Body of pancreas (tissue), 4 donors: Measurements from ENCODE around the gene MET. TPM values are rescaled to one million over a fixed set of nuclear protein-coding genes. Genes with fewer than 3 reads are reported as not detected.

Experiments used
- ATAC-seq: fragments of 150-250 bp; one replicate; pipeline ENCODE4 v1.9.1; 2016
- DNase-seq, 4 donors: peaks; one replicate each; pipeline ENCODE4 v3.0.0-alpha.2; 2019
- H3K27ac ChIP-seq, 4 donors: fragments of 200-600 bp; sonication (generic); 1 replicate in 3 of 4; 2 replicates in 1 of 4; pipeline versions ENCODE4 v1.5.1 to v1.6.1; 2016 to 2019; ENCODE audit warnings: mild to moderate bottlenecking in 1 of 4, mixed read lengths in 1 of 4, moderate library complexity in 1 of 4
- H3K27me3 ChIP-seq, 2 donors: fragments of 200-600 bp; sonication (generic); one replicate each; pipeline ENCODE4 v1.6.0; 2016; ENCODE audit warnings: mild to moderate bottlenecking in 1 of 2
- H3K36me3 ChIP-seq, 2 donors: fragments of 200-600 bp; sonication (generic); replicated peaks in 1 of 2; 2 replicates each; pipeline ENCODE4 v1.5.1; 2016; ENCODE audit warnings: low read depth in 2 of 2; ENCODE audit not compliant: insufficient read depth in 1 of 2
- H3K4me1 ChIP-seq: fragments of 200-600 bp; sonication (generic); one replicate; pipeline ENCODE4 v1.6.0; 2016
- H3K4me3 ChIP-seq, 2 donors: fragments of 200-600 bp; sonication (generic); 1 replicate in 1 of 2; 2 replicates in 1 of 2; pipeline ENCODE4 v1.5.1; 2016 to 2019
- H3K9me3 ChIP-seq, 3 donors: fragments of 200-600 bp; sonication (generic); 1 replicate in 2 of 3; 2 replicates in 1 of 3; pipeline ENCODE4 v1.5.1; 2016
- POLR2A ChIP-seq, 3 donors: fragments of 450-650 bp; IDR thresholded peaks; one replicate each; pipeline ENCODE4 v1.6.1; 2016; ENCODE audit warnings: antibody characterized with exemption in 3 of 3, mild to moderate bottlenecking in 2 of 3
- WGBS, 2 donors: methylation state at CpG; one replicate each; pipeline ENCODE4 v1.1.5; 2017; 5-methylcytosine and 5-hydroxymethylcytosine counted together
- intact Hi-C: fragments of 100-400 bp; cut with DNase I; formaldehyde crosslinking; loops from one replicate; pipeline ENCODE4 v1.15.1; 2023
- total RNA-seq, 2 donors: library from RNA; depleted of rRNA; stranded (reverse); fragments of >200 nt; gene quantifications; one replicate each; pipeline ENCODE4 v1.1.0, GENCODE V29; 2016
- TF ChIP-seq, protein P1 (sequence below), 7 experiments: fragments of 450-650 bp in 4 of 7; fragments of 200-600 bp in 3 of 7; sonication (generic) in 3 of 7; IDR thresholded peaks; one replicate each; pipeline ENCODE4 v1.5.1; 2016 to 2019; ENCODE audit warnings: antibody characterized with exemption in 7 of 7

MET gene
- total RNA-seq, 2 donors from 2014 or later = 21.3 to 23.7 TPM

DNA sequence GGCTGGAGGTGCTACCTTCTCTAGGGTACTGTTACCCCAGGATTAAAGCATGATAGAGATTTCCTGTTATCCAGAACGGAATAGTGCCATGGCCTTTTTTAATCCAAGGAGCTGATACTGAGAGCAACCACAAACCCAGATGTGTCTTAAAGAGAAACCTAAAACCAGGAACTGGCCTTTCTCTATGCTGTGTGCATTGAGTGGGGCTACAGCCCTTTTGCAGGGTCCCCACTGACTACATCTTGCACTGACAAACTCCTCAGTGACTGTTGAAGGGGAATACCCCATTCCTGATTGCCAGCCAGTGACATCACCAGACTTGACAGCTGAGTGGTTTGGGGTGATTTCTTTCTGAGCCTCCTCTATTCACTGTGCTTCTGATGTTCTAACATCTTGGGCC, 108.5 kb downstream of the MET start:
- DNase-seq (no peak), ATAC-seq (peak; percentile 29)
- Histone ChIP-seq H3K36me3 (no peaks in the 10 kb centered on the region), H3K9me3 (no peaks in the 10 kb centered on the region), H3K4me3 (no peak overlapping the region), H3K27ac (peak overlapping the region; percentile 56 to 77 (median 66)), H3K4me1 (peaks cover 58% of the 10 kb centered on the region), H3K27me3 (no peaks in the 10 kb centered on the region)
- intact Hi-C loops = loop anchor here (10.0 kb wide), 1 partner anchor 106 kb away; the partner anchor contains the start of gene MET
- TF ChIP-seq, protein P1, sequence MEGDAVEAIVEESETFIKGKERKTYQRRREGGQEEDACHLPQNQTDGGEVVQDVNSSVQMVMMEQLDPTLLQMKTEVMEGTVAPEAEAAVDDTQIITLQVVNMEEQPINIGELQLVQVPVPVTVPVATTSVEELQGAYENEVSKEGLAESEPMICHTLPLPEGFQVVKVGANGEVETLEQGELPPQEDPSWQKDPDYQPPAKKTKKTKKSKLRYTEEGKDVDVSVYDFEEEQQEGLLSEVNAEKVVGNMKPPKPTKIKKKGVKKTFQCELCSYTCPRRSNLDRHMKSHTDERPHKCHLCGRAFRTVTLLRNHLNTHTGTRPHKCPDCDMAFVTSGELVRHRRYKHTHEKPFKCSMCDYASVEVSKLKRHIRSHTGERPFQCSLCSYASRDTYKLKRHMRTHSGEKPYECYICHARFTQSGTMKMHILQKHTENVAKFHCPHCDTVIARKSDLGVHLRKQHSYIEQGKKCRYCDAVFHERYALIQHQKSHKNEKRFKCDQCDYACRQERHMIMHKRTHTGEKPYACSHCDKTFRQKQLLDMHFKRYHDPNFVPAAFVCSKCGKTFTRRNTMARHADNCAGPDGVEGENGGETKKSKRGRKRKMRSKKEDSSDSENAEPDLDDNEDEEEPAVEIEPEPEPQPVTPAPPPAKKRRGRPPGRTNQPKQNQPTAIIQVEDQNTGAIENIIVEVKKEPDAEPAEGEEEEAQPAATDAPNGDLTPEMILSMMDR (IDR thresholded peaks at IDR 0.05) = no peak
- TF ChIP-seq POLR2A (IDR thresholded peaks at IDR 0.05) = no peak
- WGBS, 2 donors = 0 to 21% methylated on average over 1 of the region's 1 CpG

DNA sequence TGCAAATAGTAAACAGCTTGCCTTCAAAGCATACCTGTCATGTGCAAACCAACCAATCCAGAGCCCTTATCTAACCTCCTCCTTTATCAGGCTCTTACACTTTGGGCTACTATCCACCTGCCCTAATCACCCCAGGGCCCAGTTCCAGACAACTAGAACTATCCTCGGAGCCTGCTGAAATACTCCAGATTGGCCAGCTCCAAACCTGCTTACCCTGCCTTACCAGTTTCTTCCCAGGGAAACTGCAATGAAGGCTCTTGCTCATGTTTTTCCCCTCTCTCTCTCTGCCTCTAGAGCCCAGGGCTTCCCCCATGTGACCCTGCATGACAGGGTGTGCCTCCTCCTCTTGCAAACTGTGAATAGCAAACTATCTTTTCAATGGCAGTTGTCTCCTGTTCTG, 109.0 kb downstream of the MET start:
- Histone ChIP-seq H3K4me3 (no peak overlapping the region), H3K4me1 (peaks cover 56% of the 10 kb centered on the region), H3K9me3 (no peaks in the 10 kb centered on the region), H3K27ac (peak overlapping the region; percentile 56 to 77 (median 66)), H3K36me3 (no peaks in the 10 kb centered on the region), H3K27me3 (no peaks in the 10 kb centered on the region)
- intact Hi-C loops = loop anchor here (10.0 kb wide), 1 partner anchor 106 kb away; the partner anchor contains the start of gene MET
- WGBS, 2 donors = 9 to 14% methylated on average over 1 of the region's 1 CpG
- TF ChIP-seq, protein P1 (IDR thresholded peaks at IDR 0.05) = no peak
- TF ChIP-seq POLR2A (IDR thresholded peaks at IDR 0.05) = no peak
- peak; percentile 75 to 86 (median 86) for DNase-seq
- ATAC-seq = peak; percentile 92

DNA sequence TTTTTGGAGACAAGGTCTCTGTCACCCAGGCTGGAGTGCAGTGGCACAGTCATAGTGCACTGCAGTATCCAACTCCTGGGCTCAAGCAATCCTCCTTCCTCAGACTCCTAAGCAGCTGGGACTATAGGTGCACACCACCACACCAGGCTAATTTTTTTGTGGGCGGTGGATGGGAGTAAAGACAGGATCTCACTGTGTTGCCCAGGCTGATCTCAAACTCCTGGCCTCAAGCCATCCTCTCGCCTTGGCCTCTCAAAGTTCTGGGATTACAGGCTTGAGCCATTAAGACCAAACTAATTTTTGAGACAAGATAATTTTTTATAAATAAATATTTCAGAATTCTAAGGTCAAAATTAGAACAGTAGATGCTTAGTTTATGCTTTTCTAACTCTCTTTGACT, 109.6 kb downstream of the MET start:
- 83 to 93% methylated on average over 2 of the region's 2 CpGs for WGBS, 2 donors
- no peak overlapping the region for H3K4me3 ChIP-seq
- H3K36me3 ChIP-seq = no peaks in the 10 kb centered on the region
- DNase-seq (no peak), ATAC-seq (no peak)
- peaks cover 50% of the 10 kb centered on the region for H3K4me1 ChIP-seq
- intact Hi-C loops = loop anchor here (10.0 kb wide), 1 partner anchor 107 kb away; the partner anchor contains the start of gene MET
- TF ChIP-seq, protein P1 (IDR thresholded peaks at IDR 0.05) = no peak
- no peaks in the 10 kb centered on the region for H3K9me3 ChIP-seq
- peak overlapping the region; percentile 19 to 77 (median 66) for H3K27ac ChIP-seq
- H3K27me3 ChIP-seq = no peaks in the 10 kb centered on the region

DNA sequence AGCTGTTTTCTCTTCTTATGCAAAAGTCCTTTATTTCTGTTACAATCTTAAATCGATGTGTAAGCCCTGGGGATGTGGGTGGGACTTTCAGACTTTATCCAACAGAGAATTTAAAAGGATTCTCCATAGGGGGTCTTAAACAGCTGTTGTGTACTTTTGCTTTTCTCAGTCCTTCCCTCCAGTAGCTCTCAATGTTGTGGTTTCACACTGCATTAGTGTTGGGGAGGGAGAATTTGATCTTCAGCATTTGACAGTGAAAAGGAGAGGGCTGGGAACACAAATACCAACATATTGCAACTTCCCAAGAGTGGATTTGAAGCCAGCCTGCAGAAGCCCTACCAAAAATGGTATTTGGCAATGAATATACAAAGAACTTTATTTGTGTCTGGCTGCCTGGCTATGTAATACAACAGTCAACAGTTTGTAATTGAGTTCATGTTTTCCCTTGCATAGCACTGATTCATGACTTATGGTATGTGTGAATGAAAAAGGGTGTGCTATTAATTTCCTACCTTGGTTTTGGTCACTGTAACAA, 110.2 kb downstream of the MET start:
- H3K27ac ChIP-seq = peak overlapping the region in 2 of 4 donors; percentile 19 to 77
- DNase-seq (no peak), ATAC-seq (no peak)
- TF ChIP-seq POLR2A (IDR thresholded peaks at IDR 0.05) = no peak
- TF ChIP-seq, protein P1 (IDR thresholded peaks at IDR 0.05) = no peak
- no peaks in the 10 kb centered on the region for H3K27me3 ChIP-seq
- H3K36me3 ChIP-seq = no peaks in the 10 kb centered on the region
- H3K4me1 ChIP-seq = peaks cover 46% of the 10 kb centered on the region
- no peak overlapping the region for H3K4me3 ChIP-seq
- intact Hi-C loops = loop anchor here (10.0 kb wide), 1 partner anchor 107 kb away; the partner anchor contains the start of gene MET
- WGBS, 2 donors = 39 to 50% methylated on average over 1 of the region's 1 CpG
- H3K9me3 ChIP-seq = no peaks in the 10 kb centered on the region
